ENCODE data around the gene ATP6V1E1.
"Not testable (repeated sequence)": the region's sequence is repeated elsewhere in the genome, so short reads cannot be mapped to it uniquely, and the experiment has no call there.

ATP6V1E1 gene

GRCh38 chr22:17648569-17648968, 20.0 kb upstream of the ATP6V1E1 start:
- no peak overlapping the region for H3K27ac ChIP-seq (ENCODE audit: low read length)
- DNase-seq = no peak
- H3K27me3 ChIP-seq (ENCODE audit: insufficient read depth, low read length, poor library complexity) = no peaks in the 10 kb centered on the region

DNA sequence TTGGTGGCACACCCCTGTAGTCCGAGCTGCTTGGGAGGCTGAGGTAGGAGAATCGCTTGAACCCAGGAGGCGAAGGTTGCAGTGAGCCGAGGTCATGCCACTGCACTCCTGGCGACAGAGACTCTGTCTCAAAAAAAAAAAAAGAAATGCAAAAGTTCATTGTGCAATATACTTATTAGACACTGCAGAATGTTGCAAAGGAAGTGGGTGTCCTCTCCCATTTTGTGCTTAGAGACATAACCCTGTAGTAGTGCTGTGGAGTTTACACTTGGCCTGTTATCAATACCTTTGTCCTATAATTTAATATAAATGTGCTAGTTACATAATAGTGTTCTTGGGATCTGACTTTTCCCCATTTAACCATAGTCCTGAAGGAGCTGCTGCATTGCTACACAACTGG, 19.4 kb upstream of the ATP6V1E1 start:
- Histone ChIP-seq H3K36me3 (ENCODE audit: insufficient read depth, low read length) (no peaks in the 10 kb centered on the region), H3K27me3 (ENCODE audit: insufficient read depth, low read length, poor library complexity) (no peaks in the 10 kb centered on the region), H3K79me2 (ENCODE audit: insufficient read depth, low read length) (peaks cover 2% of the 10 kb centered on the region), H3K27ac (ENCODE audit: low read length) (no peak overlapping the region), H3K9me3 (ENCODE audit: insufficient read depth, low read length, severe bottlenecking) (no peaks in the 10 kb centered on the region), H3K4me2 (ENCODE audit: insufficient read depth, low read length) (no peak overlapping the region), H3K4me1 (ENCODE audit: insufficient read depth, low read length) (no peaks in the 10 kb centered on the region), H2AFZ (ENCODE audit: low read depth, low read length) (no peak overlapping the region), H3K9ac (ENCODE audit: low read depth, low read length) (no peak overlapping the region), H4K20me1 (ENCODE audit: insufficient read depth, low read length) (no peaks in the 10 kb centered on the region), H3K4me3 (ENCODE audit: low read depth in 1 of 2, low read length in 2 of 2) (no peak overlapping the region)
- TF ChIP-seq, protein P1, sequence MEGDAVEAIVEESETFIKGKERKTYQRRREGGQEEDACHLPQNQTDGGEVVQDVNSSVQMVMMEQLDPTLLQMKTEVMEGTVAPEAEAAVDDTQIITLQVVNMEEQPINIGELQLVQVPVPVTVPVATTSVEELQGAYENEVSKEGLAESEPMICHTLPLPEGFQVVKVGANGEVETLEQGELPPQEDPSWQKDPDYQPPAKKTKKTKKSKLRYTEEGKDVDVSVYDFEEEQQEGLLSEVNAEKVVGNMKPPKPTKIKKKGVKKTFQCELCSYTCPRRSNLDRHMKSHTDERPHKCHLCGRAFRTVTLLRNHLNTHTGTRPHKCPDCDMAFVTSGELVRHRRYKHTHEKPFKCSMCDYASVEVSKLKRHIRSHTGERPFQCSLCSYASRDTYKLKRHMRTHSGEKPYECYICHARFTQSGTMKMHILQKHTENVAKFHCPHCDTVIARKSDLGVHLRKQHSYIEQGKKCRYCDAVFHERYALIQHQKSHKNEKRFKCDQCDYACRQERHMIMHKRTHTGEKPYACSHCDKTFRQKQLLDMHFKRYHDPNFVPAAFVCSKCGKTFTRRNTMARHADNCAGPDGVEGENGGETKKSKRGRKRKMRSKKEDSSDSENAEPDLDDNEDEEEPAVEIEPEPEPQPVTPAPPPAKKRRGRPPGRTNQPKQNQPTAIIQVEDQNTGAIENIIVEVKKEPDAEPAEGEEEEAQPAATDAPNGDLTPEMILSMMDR (IDR thresholded peaks at IDR 0.05; ENCODE audit: borderline replicate concordance, extremely low read depth, low read length, poor library complexity, severe bottlenecking) = no peak
- no peak for TF ChIP-seq EZH2 (IDR thresholded peaks at IDR 0.05; ENCODE audit: borderline replicate concordance, low read depth, low read length, severe bottlenecking)
- ATAC-seq (ENCODE audit: insufficient read depth, low read depth) = no peak
- no peak for DNase-seq

More at GRCh38 chr22:17648569-17648968, 20.0 kb upstream of the ATP6V1E1 start:
- H2AFZ ChIP-seq (ENCODE audit: low read depth, low read length) = no peak overlapping the region
- no peak overlapping the region for H3K4me3 ChIP-seq (ENCODE audit: low read depth in 1 of 2, low read length in 2 of 2)
- no peak for ATAC-seq (ENCODE audit: insufficient read depth, low read depth)
- H4K20me1 ChIP-seq (ENCODE audit: insufficient read depth, low read length) = no peaks in the 10 kb centered on the region
- no peak overlapping the region for H3K4me2 ChIP-seq (ENCODE audit: insufficient read depth, low read length)
- no peaks in the 10 kb centered on the region for H3K36me3 ChIP-seq (ENCODE audit: insufficient read depth, low read length)
- no peaks in the 10 kb centered on the region for H3K9me3 ChIP-seq (ENCODE audit: insufficient read depth, low read length, severe bottlenecking)
- TF ChIP-seq EZH2 (IDR thresholded peaks at IDR 0.05; ENCODE audit: borderline replicate concordance, low read depth, low read length, severe bottlenecking) = no peak
- TF ChIP-seq, protein P1 (IDR thresholded peaks at IDR 0.05; ENCODE audit: borderline replicate concordance, extremely low read depth, low read length, poor library complexity, severe bottlenecking) = no peak
- H3K4me1 ChIP-seq (ENCODE audit: insufficient read depth, low read length) = no peaks in the 10 kb centered on the region
- H3K9ac ChIP-seq (ENCODE audit: low read depth, low read length) = no peak overlapping the region
- peaks cover 2% of the 10 kb centered on the region for H3K79me2 ChIP-seq (ENCODE audit: insufficient read depth, low read length)

DNA sequence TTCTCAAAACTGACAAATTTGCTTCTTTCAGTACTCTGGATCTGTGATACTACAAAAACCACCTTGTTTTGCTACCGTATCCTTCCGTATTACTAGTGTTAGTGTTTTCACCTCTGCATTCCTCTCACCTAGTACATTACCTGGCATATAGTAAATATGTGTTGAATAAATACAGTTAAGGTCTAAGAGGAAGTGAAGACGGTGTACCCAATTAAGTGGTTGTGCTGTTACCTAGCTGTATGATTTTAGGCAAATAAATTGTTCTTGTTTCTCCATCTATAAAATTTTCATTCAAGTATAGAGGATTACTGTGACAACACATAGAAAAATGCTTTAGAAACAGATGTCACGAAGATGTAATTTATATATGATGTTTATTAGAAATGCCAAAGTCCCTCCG, 18.9 kb upstream of the ATP6V1E1 start:
- Histone ChIP-seq H3K79me2 (ENCODE audit: insufficient read depth, low read length) (peaks cover 2% of the 10 kb centered on the region), H3K27me3 (ENCODE audit: insufficient read depth, low read length, poor library complexity) (no peaks in the 10 kb centered on the region), H3K4me3 (ENCODE audit: low read depth in 1 of 2, low read length in 2 of 2) (no peak overlapping the region), H3K9ac (ENCODE audit: low read depth, low read length) (no peak overlapping the region), H4K20me1 (ENCODE audit: insufficient read depth, low read length) (no peaks in the 10 kb centered on the region), H3K4me2 (ENCODE audit: insufficient read depth, low read length) (no peak overlapping the region), H2AFZ (ENCODE audit: low read depth, low read length) (no peak overlapping the region), H3K27ac (ENCODE audit: low read length) (no peak overlapping the region), H3K36me3 (ENCODE audit: insufficient read depth, low read length) (no peaks in the 10 kb centered on the region), H3K9me3 (ENCODE audit: insufficient read depth, low read length, severe bottlenecking) (no peaks in the 10 kb centered on the region), H3K4me1 (ENCODE audit: insufficient read depth, low read length) (no peaks in the 10 kb centered on the region)
- ATAC-seq (ENCODE audit: insufficient read depth, low read depth) (no peak), DNase-seq (no peak)
- TF ChIP-seq EZH2 (IDR thresholded peaks at IDR 0.05; ENCODE audit: borderline replicate concordance, low read depth, low read length, severe bottlenecking) = no peak
- TF ChIP-seq, protein P1 (IDR thresholded peaks at IDR 0.05; ENCODE audit: borderline replicate concordance, extremely low read depth, low read length, poor library complexity, severe bottlenecking) = no peak

DNA sequence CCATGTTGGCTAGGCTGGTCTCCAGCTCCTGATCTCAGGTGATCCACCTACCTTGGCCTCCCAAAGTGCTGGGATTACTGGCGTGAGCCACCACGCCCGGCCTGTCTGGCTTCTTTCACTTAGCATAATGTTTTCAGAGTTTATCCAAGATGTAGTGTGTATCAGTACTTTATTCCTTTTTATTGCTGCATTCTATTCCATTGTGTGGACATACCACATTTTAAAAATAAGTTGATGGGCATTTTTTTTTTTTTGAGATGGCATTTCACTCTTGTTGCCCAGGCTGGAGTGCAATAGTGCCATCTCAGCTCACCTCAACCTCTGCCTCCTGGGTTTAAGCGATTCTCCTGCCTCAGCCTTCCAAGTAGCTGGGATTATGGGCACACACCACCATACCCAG, 13.8 kb upstream of the ATP6V1E1 start:
- ATAC-seq (ENCODE audit: insufficient read depth, low read depth); H3K4me2 ChIP-seq (ENCODE audit: insufficient read depth, low read length); DNase-seq; H3K4me3 ChIP-seq (ENCODE audit: low read depth in 1 of 2, low read length in 2 of 2); H3K27ac ChIP-seq (ENCODE audit: low read length); H4K20me1 ChIP-seq (ENCODE audit: insufficient read depth, low read length); H3K9me3 ChIP-seq (ENCODE audit: insufficient read depth, low read length, severe bottlenecking); H3K27me3 ChIP-seq (ENCODE audit: insufficient read depth, low read length, poor library complexity); H3K36me3 ChIP-seq (ENCODE audit: insufficient read depth, low read length); H3K9ac ChIP-seq (ENCODE audit: low read depth, low read length); H2AFZ ChIP-seq (ENCODE audit: low read depth, low read length): not testable (repeated sequence)
- Histone ChIP-seq H3K4me1 (ENCODE audit: insufficient read depth, low read length) (peaks cover 23% of the 10 kb centered on the region), H3K79me2 (ENCODE audit: insufficient read depth, low read length) (peaks cover 27% of the 10 kb centered on the region)
